Measurements from ENCODE around the gene LILRB5. TPM values are rescaled to one million over a fixed set of nuclear protein-coding genes. Genes with fewer than 3 reads are reported as not detected.
"Not testable (repeated sequence)": the region's sequence is repeated elsewhere in the genome, so short reads cannot be mapped to it uniquely, and the experiment has no call there.

Gene LILRB5
- 10 to 100 TPM; 10.1 to 18.6 (median 12.4) TPM for total RNA-seq
- 6.0 TPM for polyA plus RNA-seq
- long read RNA-seq, donor 1, partial matches to known transcripts, result 4 of 21 reads
- long read RNA-seq, donor 1, other reads (novel, unspliced or antisense), result 11 of 21 reads
- long read RNA-seq, donor 2, partial matches to known transcripts, result 1 of 10 reads
- long read RNA-seq, donor 2, other reads (novel, unspliced or antisense), result 9 of 10 reads
- long read RNA-seq, donor 3, partial matches to known transcripts, result 4 of 20 reads
- long read RNA-seq, donor 3, other reads (novel, unspliced or antisense), result 12 of 20 reads
- long read RNA-seq, donor 4, partial matches to known transcripts, result 3 of 11 reads
- long read RNA-seq, donor 4, other reads (novel, unspliced or antisense), result 3 of 11 reads

DNA sequence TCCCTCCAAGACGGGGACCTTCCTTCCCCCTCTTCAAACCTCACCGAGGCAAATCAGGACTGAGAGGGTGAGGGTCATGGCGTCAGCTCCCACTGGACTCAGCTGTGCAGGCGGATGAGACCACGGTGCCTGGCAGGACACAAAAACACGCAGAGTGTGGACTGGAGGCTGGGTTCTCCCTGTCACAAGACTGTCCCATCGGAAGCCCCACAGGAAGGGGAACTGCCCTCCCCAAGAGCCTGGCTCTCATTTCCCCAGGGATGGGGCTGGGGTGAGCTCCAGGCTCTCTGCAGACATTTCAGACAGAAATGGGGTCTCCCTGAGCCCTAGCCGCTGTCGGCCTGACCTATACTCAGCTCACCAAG is at the start of gene LILRB5:
TSS of gene LILRB5 (minus strand) at position 158 of the 365 bp plus-strand sequence. CDS start at position 78, 80 bp downstream.
- intact Hi-C loops (cut with DNase I), result no loop called here
- no peaks in the 10 kb centered on the region for H3K9me3 ChIP-seq (ENCODE audit: control insufficient read depth, low read length)
- H3K4me3 ChIP-seq (ENCODE audit: low read length), result no peak within 1 kb of the TSS
- H3K27ac ChIP-seq (ENCODE audit: low read length), result peak within 1 kb of the TSS; percentile 22
- H3K27me3 ChIP-seq (ENCODE audit: control insufficient read depth, insufficient read depth), result no peaks in the 10 kb centered on the region
- DNase-seq (no peak), ATAC-seq (peak; percentile 52 to 58)
- 63% methylated on average over 9 of the region's 9 CpGs for WGBS
- H3K4me1 ChIP-seq (ENCODE audit: control insufficient read depth, insufficient read depth, low read length), result no peaks in the 10 kb centered on the region

GRCh38 chr19:54305141-54305540 is 48.1 kb upstream of the LILRB5 start:
- Histone ChIP-seq H3K9me3 (ENCODE audit: control insufficient read depth, low read length) (no peaks in the 10 kb centered on the region), H3K27ac (ENCODE audit: low read length) (no peak overlapping the region), H3K4me1 (ENCODE audit: control insufficient read depth, insufficient read depth, low read length) (no peaks in the 10 kb centered on the region), H3K27me3 (ENCODE audit: control insufficient read depth, insufficient read depth) (no peaks in the 10 kb centered on the region), H3K4me3 (ENCODE audit: low read length) (no peak overlapping the region)
- no peak for DNase-seq
- 76% methylated on average over 1 of the region's 1 CpG for WGBS
- ATAC-seq, result no peak
- intact Hi-C loops (cut with DNase I), result no loop called here

- 64% methylated on average over 4 of the region's 4 CpGs for WGBS
- DNase-seq (no peak), ATAC-seq (peak in 1 of 2 donors; percentile 37)
- intact Hi-C loops (cut with DNase I), result no loop called here
- no peaks in the 10 kb centered on the region for H3K27me3 ChIP-seq (ENCODE audit: control insufficient read depth, insufficient read depth)
- H3K4me3 ChIP-seq (ENCODE audit: low read length), result no peak overlapping the region
- no peak overlapping the region for H3K27ac ChIP-seq (ENCODE audit: low read length)
- no peaks in the 10 kb centered on the region for H3K4me1 ChIP-seq (ENCODE audit: control insufficient read depth, insufficient read depth, low read length)
- no peaks in the 10 kb centered on the region for H3K9me3 ChIP-seq (ENCODE audit: control insufficient read depth, low read length)
Observed at GRCh38 chr19:54302257-54302656, 45.2 kb upstream of the LILRB5 start.

DNA sequence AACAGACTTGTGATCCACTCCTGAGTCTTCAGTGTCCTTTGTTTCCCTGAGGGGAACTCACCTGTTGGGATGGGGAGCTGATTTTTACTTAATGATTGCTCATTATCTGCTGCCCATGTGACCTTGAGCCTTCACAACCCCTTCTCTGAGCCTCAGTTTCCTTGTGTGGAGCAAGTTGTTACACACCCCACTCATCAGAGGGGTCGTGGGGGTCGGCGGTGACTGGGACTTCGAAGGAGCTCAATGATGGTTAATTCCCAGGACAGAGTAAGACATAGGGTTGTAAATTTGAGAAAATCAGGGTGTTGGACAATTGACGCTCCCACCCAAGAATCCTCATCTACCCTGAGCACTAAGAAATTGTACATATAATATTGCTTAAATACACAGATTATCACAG is 42.4 kb upstream of the LILRB5 start:
- ATAC-seq (no peak), DNase-seq (no peak)
- intact Hi-C loops (cut with DNase I), result no loop called here
- Histone ChIP-seq H3K4me3 (ENCODE audit: low read length) (no peak overlapping the region), H3K4me1 (ENCODE audit: control insufficient read depth, insufficient read depth, low read length) (no peaks in the 10 kb centered on the region), H3K27ac (ENCODE audit: low read length) (no peak overlapping the region), H3K27me3 (ENCODE audit: control insufficient read depth, insufficient read depth) (no peaks in the 10 kb centered on the region), H3K9me3 (ENCODE audit: control insufficient read depth, low read length) (no peaks in the 10 kb centered on the region)
- 85% methylated on average over 5 of the region's 5 CpGs for WGBS

GRCh38 chr19:54299126-54299498 is 42.0 kb upstream of the LILRB5 start:
- H3K27ac ChIP-seq (ENCODE audit: low read length), result no peak overlapping the region
- H3K9me3 ChIP-seq (ENCODE audit: control insufficient read depth, low read length), result no peaks in the 10 kb centered on the region
- no peak for ATAC-seq
- no peak overlapping the region for H3K4me3 ChIP-seq (ENCODE audit: low read length)
- H3K4me1 ChIP-seq (ENCODE audit: control insufficient read depth, insufficient read depth, low read length), result no peaks in the 10 kb centered on the region
- no peaks in the 10 kb centered on the region for H3K27me3 ChIP-seq (ENCODE audit: control insufficient read depth, insufficient read depth)
- no peak for DNase-seq
- intact Hi-C loops (cut with DNase I), result no loop called here
- WGBS, result 60% methylated on average over 7 of the region's 7 CpGs

- H3K9me3 ChIP-seq (ENCODE audit: control insufficient read depth, low read length), result peaks cover 2% of the 10 kb centered on the region
- no peaks in the 10 kb centered on the region for H3K4me1 ChIP-seq (ENCODE audit: control insufficient read depth, insufficient read depth, low read length)
- no peak overlapping the region for H3K4me3 ChIP-seq (ENCODE audit: low read length)
- H3K27ac ChIP-seq (ENCODE audit: low read length), result no peak overlapping the region
- WGBS, result 54% methylated on average over 4 of the region's 4 CpGs
- intact Hi-C loops (cut with DNase I), result no loop called here
- DNase-seq (no peak), ATAC-seq (no peak)
- H3K27me3 ChIP-seq (ENCODE audit: control insufficient read depth, insufficient read depth), result no peaks in the 10 kb centered on the region
Observed at GRCh38 chr19:54298357-54299125, 41.5 kb upstream of the LILRB5 start.

GRCh38 chr19:54297759-54298305 is 40.8 kb upstream of the LILRB5 start:
- DNase-seq (no peak), ATAC-seq (no peak)
- H3K9me3 ChIP-seq (ENCODE audit: control insufficient read depth, low read length), result peaks cover 2% of the 10 kb centered on the region
- H3K4me3 ChIP-seq (ENCODE audit: low read length), result no peak overlapping the region
- no peaks in the 10 kb centered on the region for H3K27me3 ChIP-seq (ENCODE audit: control insufficient read depth, insufficient read depth)
- H3K4me1 ChIP-seq (ENCODE audit: control insufficient read depth, insufficient read depth, low read length), result no peaks in the 10 kb centered on the region
- WGBS, result 38% methylated on average over 7 of the region's 7 CpGs
- intact Hi-C loops (cut with DNase I), result no loop called here
- no peak overlapping the region for H3K27ac ChIP-seq (ENCODE audit: low read length)

GRCh38 chr19:54294539-54294938 is 37.5 kb upstream of the LILRB5 start:
- intact Hi-C loops (cut with DNase I), result no loop called here
- no peaks in the 10 kb centered on the region for H3K4me1 ChIP-seq (ENCODE audit: control insufficient read depth, insufficient read depth, low read length)
- no peak overlapping the region for H3K27ac ChIP-seq (ENCODE audit: low read length)
- no peak overlapping the region for H3K4me3 ChIP-seq (ENCODE audit: low read length)
- DNase-seq (no peak), ATAC-seq (no peak)
- H3K27me3 ChIP-seq (ENCODE audit: control insufficient read depth, insufficient read depth), result no peaks in the 10 kb centered on the region
- 84% methylated on average over 6 of the region's 6 CpGs for WGBS
- peaks cover 2% of the 10 kb centered on the region for H3K9me3 ChIP-seq (ENCODE audit: control insufficient read depth, low read length)

GRCh38 chr19:54289160-54289559 is 32.1 kb upstream of the LILRB5 start:
- H3K27ac ChIP-seq (ENCODE audit: low read length); H3K9me3 ChIP-seq (ENCODE audit: control insufficient read depth, low read length); H3K4me1 ChIP-seq (ENCODE audit: control insufficient read depth, insufficient read depth, low read length); DNase-seq; intact Hi-C loops (cut with DNase I); H3K27me3 ChIP-seq (ENCODE audit: control insufficient read depth, insufficient read depth); H3K4me3 ChIP-seq (ENCODE audit: low read length); ATAC-seq: not testable (repeated sequence)
- 54% methylated on average over 8 of the region's 8 CpGs for WGBS

DNA sequence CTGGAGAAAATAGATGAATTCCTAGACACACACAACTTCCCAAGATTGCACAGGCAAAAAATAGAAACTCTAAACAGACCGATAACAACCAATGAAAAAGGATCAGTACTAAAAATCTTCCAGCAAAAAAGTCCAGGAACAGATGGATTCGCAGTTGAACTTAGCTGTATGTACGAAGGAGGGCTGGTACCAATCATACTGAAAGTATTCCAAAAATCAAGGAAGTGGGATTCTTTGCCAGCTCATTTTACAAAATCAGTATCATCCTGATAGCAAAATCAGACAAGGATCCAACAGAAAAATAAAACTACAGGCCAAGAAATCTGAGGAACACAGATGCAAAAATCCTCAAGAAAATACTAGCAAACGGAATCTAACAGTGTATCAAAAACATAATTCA is 30.4 kb upstream of the LILRB5 start:
- intact Hi-C loops (cut with DNase I), result no loop called here
- 65% methylated on average over 4 of the region's 4 CpGs for WGBS

GRCh38 chr19:54286283-54286682 is 29.2 kb upstream of the LILRB5 start:
- intact Hi-C loops (cut with DNase I); H3K27me3 ChIP-seq (ENCODE audit: control insufficient read depth, insufficient read depth); H3K4me1 ChIP-seq (ENCODE audit: control insufficient read depth, insufficient read depth, low read length); H3K27ac ChIP-seq (ENCODE audit: low read length); H3K9me3 ChIP-seq (ENCODE audit: control insufficient read depth, low read length); DNase-seq; ATAC-seq; H3K4me3 ChIP-seq (ENCODE audit: low read length): not testable (repeated sequence)
- 78% methylated on average over 10 of the region's 10 CpGs for WGBS

More for the DNA sequence above, 30.4 kb upstream of the LILRB5 start:
- Histone ChIP-seq H3K4me3 (ENCODE audit: low read length) (no peak overlapping the region), H3K4me1 (ENCODE audit: control insufficient read depth, insufficient read depth, low read length) (no peaks in the 10 kb centered on the region), H3K27me3 (ENCODE audit: control insufficient read depth, insufficient read depth) (no peaks in the 10 kb centered on the region), H3K9me3 (ENCODE audit: control insufficient read depth, low read length) (no peaks in the 10 kb centered on the region), H3K27ac (ENCODE audit: low read length) (no peak overlapping the region)
- DNase-seq (no peak), ATAC-seq (no peak)
